ENCODE measurements around the gene PLA2G4D.

PLA2G4D gene

DNA sequence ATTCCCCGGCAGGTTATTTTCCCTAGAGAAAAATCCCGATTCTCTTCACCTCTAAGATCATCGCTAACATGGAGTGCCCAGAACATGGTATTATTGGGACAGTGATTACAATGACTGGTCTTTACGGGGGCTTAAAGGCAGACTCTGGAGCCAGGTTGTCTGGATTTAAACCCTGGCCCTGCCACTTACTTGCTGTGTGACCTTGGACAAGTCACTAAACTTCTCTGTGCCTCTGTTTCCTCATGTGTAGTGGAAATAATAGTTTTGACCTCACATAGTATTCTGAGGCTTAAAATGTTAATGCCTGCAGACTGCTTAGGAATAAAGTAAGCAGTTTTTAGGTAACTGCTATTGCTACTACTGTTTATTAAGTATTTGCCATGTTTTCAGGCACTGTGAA lies 4.4 kb downstream of the PLA2G4D start:
- no peak for DNase-seq

- no peak for DNase-seq
Observed at GRCh38 chr15:42088801-42089640, 5.3 kb downstream of the PLA2G4D start.

- DNase-seq: no peak
Observed at GRCh38 chr15:42087926-42088800, 6.2 kb downstream of the PLA2G4D start.

DNA sequence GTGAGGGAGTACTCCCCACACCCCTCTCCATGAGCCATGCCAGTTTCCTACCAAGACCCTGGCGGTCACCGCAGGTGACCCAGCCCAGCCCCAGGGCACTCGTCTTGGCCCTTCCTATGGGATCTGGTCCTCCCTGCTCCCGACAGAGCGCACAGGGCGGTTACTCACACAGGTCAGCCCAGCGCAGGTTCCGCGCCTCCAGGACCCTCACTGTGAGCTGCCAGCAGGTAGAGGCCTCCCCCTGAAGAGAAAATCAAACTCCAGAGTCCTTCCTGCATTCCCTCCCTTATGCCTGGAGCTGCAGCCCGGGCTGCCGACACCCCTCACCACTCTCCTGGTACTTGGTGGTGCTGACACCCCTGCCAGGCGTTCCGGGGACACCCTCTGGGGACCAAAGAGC lies 6.9 kb downstream of the PLA2G4D start:
- DNase-seq: no peak

- no peak for DNase-seq
Observed at GRCh38 chr15:42085721-42086120, 8.6 kb downstream of the PLA2G4D start.

DNA sequence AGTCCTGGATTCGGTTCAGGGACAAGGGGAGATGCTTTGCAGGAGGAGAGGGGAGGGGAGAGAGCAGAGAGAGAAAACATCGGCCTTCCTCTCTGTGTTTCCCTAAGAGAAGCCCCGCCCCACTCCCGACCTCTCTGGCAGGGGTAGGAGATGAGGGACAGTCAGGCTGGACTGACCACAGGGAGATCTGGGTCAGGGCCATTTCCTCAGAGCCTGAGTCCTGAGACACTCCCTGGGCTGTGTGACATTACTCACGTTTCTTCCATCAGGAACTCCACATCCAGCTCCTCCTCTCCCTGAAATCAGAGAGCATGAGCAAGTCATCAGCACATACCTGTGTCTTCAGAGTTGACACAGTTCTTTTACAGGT lies 9.1 kb downstream of the PLA2G4D start:
- no peak for DNase-seq

- no peak for DNase-seq
Observed at GRCh38 chr15:42084465-42085235, 9.7 kb downstream of the PLA2G4D start.

- no peak for DNase-seq
Observed at GRCh38 chr15:42083916-42084315, 10.4 kb downstream of the PLA2G4D start.

GRCh38 chr15:42083605-42083908 lies 10.8 kb downstream of the PLA2G4D start:
- DNase-seq: no peak

DNA sequence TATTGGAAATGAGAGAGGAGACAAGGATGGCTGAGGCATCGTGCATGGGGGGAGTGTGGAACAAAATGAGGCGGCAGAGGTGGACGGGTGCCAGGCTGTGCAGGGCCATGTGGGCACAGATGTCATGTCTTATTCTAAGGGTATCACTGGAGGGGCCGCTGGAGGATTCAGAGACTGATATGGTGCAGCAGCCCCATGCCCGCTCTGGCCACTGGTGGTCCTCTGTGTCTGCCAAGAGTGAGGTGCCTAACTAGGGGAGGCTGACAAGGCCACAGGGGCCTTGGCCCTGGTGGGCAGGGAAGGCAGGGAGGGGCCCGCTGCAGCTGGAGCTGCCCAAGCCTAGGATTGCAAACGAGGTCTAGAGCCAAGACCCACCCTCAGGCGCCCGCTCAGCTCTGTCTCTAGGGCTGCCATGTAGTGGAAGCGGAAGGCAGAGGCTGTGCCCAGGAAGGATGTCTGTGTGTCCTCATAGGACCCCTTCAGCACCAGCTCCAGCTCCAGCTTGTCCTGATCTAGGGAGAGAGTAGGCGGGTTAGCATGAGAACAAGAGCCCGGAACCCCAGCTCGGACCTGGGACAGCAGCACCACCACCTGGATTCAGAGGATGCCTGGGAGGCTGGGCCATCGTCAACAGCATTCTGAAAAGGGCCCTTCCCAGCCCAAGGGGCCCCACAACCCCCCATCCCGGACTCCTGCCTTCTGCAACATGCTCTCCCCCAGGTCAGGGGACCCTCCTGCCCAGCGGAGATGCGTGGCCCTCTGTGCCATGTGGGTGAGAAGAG lies 11.3 kb downstream of the PLA2G4D start:
- no peak for DNase-seq

- DNase-seq: no peak
Observed at GRCh38 chr15:42082141-42082540, 12.2 kb downstream of the PLA2G4D start.

DNA sequence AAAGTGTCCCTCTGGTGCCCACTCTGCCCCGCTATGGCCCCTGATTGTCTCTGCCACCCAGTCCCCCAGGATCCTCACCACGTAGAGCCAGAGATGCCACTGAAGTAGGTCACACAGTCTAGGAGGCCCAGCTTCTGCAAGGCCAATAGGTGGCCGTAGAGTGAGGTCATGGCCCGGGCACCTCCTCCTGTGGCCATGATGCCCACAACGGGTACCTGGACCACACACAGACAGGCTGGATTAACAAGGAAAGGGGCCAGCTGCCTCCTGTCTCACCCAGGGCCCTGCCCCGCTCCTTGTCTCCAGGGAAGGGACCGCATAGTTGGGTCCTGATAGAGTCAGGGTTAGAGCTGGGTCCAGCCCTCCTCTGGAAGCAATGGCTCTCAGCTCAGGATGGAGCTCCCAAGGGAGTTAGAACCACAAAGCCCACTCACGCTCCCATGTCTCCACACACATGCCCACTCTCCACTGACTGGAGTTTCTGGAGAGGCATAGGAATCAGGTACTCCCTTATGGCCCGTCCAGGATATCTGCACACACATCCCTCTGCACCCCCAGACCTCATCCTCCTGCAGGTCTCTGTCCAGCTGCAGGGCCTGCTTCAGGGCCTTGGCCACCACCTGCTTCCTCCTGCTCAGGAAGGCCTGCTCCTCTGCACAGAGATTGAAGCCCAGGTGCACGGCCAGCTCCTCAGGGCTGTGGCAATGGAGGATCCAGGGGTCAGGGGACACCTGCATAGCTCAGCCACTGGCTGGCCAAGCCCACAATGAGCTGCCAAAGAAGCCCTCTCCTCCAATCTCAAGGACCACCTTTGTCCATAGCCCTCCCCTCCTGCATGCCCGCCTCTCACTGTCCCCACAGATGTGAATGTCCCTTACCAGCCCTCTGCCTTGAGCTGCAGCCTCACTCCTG lies 13.2 kb downstream of the PLA2G4D start:
- DNase-seq: no peak

DNA sequence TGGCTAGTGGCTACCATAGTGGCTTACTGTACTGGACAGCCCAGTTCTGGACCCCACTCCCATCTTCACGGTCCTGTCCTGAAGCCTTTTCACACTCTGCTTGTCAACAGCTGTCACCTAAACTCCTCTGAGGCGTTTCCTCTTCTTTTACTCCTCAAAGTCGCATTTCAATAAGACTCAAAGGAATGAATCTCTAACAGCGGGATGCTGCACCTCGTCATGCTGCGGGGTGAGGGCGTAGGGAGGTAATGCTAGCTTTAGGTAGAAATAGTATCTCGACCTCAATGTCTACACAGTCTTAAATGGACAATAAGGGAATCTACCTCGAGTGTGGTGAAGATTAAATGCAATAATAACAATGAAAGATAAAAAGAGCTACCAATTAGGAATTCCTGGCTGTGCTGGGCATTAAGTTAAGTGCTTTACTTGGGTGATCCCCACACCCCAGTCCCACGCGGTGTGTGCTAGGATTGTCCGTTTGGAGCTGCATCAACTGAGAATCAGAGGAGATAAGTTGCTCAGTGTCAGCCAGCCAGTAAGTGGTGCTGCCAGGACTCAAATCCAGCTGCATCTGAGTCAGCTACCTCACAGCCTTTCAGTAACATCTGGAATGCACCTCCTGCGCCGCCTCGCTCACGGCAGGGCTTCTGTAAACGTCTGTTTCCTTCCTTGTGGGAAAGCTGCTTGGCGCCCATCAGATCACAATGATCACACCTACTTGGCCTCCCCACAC lies 14.0 kb downstream of the PLA2G4D start:
- DNase-seq: no peak

DNA sequence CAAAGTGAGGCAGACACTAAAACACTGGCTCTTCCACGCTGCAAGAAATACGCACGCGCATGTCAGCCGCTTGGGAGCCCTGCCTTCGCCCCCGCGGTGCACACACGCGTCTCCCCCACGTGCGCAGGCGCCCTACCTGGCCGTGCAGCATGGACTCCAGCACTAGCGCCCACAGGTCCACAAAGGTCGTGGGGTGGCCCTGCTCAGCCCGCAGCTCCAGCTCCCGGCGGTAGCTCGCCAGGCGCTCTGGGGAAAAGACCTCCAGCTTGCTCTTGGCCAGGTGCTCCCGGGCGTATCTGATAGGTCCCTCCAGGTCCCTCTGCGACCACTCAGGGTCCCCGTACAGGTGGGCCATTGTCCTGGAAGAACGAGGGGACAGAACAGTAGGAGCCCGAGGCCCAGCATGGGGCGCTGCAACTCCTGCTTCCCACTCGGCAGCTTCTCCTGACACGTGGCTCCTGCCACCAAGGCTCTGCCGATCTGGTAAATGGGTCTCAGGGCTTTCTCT lies 14.9 kb downstream of the PLA2G4D start:
- DNase-seq: no peak

GRCh38 chr15:42078903-42079302 lies 15.5 kb downstream of the PLA2G4D start:
- DNase-seq: no peak

- DNase-seq: no peak
Observed at GRCh38 chr15:42077689-42078088, 16.7 kb downstream of the PLA2G4D start.

GRCh38 chr15:42073418-42073817 lies 20.9 kb downstream of the PLA2G4D start:
- no peak for DNase-seq

DNA sequence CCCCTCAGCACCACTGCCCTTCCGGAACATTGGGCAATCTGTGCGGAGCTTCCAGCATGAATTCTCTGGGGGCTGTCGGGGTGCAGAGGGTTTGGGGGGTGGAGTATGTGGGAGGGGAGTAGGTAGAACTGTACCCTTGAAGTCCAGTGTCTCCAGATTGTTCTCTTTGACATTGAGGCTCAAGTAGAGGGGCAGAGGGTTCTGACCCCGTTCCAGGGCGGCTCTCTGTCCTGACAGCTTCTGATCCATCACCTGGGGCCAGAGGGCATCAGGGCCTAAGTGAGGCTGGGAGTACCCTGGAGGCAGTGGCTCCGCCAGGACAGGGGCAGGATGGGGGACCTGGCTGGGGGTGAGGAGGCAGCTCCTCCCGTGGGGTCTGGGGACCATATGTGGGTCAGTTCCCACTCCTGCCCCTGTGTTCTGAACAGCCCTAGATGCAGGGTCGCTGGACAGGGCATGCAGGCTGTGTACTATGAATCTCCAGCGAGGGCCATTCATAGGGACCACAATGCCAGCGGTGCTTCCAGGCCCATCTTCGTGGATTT lies 22.1 kb downstream of the PLA2G4D start:
- DNase-seq: no peak

- no peak for DNase-seq
Observed at GRCh38 chr15:42071717-42072116, 22.6 kb downstream of the PLA2G4D start.

DNA sequence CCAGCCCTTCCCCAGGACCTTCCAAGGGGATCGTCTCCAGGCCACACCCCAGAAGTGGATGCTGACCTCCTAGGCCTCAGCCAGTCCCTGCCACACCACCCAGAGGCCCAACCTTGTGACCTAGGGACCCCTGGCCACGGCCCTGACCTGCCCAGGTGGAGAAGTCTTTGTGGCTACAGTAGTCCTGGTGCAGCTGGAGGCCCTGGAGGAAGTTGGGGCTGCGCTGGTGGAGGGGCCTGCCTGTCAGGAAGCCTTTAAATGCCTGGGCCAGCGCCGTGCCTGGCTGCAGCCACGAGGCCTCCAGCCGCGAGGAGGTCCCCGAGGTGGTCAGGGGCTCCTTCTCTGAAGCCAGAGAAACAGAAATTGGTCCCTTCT lies 23.4 kb downstream of the PLA2G4D start:
- no peak for DNase-seq
